Measurements from ENCODE around the gene SETD1B.

The SETD1B gene

DNA sequence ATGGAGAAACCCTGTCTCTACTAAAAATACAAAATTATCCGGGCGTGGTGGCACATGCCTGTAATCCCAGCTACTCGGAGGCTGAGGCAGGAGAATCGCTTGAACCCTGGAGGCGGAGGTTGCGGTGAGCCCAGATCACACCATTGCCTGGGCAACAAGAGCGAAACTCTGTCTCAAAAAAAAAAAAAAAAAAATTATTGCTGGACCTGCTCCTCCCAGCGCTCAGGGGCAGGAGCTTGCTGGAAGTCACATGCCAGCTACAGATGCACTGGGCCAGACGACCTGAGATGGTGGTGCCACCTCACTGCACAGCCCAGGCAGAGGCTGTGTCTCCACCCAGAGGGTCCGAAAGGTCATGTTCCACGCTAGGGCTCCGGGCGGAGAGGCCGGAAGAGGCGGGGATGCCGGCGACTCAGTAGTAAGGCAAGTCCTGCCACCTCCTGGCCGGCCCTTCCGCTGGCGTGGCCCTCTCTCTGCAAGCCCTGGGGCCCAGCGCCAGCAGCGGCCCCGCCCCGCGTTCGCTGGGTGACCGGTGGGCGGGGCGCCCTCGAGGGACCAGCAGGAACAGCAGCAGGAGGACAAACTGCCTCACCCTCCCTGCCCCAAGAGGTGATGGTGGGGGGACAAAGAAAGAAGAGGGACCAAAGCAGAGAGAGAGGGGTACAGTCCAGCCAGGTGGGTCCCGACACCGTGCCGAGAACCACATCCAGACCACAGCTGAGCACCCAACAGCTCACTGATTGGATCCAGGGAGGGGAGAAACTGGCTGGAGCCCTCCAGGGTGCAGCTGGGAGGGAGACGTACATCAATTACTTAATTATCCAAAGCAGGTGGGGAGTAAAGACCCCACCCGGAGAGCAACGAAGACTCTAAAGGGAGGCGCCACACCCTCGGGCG is 6.7 kb upstream of the SETD1B start:
- DNase-seq = peak; percentile 85

DNA sequence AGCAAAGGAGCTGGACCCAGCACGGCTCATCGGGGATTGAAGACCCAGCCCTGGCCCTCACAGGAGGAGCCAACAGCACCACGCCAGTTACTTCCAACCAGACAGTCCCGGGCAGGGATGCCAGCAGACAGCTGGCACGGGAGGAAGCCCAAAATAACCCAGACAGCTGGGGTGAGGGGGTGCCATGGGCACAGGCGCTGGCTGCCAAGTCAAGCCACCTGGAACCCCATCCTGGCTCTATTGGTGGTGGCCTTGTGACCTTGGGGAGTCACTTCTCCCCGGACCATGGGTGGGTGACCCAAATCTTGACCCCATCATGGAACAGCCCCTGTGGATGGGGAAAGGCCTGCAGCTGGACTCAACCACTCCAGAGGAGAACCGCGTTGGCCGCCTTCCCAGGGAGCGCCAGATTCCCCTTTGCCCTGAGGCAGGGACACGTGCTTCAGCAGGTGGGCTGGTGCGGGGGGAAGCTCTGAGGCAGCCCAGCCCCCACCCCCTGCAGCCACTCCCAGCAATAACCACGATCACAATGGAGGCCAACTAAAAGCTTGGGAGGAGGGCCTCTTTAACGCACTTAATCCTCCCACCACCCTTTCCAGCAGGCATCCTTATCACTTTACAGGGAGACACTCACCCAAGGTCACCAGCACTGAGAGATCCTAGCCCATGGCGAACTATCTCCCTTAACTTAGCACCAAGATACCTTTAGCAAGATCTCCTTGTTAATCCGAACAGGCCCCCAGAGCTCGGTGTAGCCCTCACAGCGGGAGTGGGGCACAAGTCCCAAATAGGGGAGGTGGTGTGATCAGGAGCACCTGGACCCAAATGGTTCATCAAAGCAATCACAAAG is 5.6 kb upstream of the SETD1B start:
- DNase-seq = no peak

DNA sequence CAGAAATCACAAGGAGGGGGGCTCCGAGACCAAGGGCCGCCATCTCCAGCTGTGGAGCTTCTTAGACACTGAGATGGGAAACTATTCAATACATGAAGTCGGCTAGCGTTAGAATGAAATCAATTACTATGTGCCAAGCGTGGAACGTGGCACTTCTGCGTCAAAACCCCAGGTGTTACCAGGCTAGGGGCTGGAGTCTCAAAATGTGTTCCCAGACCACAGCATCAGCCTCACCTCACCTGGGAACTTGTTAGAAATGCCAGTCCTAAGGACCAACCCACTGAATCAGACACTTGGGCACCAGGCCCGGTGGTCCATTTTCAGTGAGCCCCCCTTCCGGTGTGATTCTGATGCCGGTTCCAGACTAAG is 5.0 kb upstream of the SETD1B start:
- DNase-seq = no peak

DNA sequence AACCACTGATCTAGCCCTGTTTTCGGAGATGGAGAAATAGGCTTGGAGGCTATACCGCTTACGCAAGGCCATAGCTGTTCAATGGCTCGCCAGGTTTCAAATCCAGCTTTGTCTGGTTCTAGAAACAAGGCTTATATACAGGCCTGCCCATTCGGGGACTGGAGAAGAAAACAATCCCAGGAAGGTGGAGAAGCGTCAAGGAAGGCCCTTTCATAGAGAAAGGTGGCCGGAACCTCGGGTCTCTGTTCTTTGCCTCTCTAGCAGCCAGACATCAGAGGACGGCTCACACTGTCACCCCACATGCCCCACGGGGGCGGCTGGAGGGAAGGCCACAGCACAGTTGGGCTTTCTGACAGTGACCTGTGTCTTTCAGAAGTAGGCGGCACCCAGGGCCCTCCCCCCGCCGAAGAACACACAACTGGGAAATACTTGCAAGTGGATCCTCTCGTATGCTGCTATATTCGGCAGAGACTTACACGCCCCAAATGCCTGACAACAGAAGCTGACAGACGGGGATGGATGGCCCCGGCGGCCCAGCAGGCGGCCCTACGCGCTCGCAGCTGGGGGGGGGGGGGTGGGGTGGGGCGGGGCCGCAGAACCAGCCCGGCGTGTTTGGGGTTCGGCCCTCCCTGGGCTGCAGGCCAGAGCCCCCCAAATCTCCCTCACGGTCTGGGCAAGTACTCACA is 4.5 kb upstream of the SETD1B start:
- DNase-seq = peak; percentile 82

DNA sequence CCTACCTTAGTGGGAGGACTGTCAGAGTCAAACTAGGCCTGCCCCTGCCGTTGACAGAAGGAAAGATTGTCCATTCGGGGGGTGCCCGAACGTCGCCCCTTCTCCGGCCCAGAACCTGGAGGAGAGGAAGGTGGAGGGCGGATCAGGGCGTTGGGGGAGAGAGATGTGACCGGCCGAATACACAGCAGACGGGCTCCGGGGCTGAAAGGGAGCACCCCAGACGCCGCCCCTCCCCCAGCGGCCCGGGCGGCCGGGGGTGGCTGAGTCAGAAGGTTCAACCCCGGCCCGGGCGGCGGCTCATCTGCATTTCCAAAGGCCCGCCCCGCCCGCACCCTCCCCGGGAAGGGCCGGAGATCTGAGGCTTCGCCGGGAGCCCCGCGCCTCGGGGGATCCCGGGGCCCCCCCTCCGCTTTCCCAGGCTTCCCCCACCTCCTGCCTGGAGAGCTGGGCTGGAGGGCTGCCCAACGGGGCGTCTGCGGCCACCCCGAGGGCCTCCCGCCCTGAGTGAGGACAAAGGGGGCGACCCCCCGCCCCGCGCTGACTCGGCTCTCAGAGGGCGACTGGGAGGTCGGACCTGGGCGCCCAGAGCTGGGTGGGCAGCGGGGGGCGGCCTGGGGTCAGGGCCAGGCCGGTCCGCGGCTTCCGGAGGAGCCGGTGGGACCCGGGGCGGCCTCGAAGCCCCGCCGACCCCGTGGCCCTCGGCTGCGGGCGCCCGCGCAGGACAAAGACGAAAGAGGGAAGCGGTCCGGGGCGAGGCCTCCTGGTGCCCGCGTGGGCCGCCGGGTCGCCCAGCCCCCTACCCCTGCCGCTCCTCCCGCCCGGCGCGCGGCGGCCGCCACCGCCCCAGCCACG is 3.7 kb upstream of the SETD1B start:
- DNase-seq = peak; percentile 86

DNA sequence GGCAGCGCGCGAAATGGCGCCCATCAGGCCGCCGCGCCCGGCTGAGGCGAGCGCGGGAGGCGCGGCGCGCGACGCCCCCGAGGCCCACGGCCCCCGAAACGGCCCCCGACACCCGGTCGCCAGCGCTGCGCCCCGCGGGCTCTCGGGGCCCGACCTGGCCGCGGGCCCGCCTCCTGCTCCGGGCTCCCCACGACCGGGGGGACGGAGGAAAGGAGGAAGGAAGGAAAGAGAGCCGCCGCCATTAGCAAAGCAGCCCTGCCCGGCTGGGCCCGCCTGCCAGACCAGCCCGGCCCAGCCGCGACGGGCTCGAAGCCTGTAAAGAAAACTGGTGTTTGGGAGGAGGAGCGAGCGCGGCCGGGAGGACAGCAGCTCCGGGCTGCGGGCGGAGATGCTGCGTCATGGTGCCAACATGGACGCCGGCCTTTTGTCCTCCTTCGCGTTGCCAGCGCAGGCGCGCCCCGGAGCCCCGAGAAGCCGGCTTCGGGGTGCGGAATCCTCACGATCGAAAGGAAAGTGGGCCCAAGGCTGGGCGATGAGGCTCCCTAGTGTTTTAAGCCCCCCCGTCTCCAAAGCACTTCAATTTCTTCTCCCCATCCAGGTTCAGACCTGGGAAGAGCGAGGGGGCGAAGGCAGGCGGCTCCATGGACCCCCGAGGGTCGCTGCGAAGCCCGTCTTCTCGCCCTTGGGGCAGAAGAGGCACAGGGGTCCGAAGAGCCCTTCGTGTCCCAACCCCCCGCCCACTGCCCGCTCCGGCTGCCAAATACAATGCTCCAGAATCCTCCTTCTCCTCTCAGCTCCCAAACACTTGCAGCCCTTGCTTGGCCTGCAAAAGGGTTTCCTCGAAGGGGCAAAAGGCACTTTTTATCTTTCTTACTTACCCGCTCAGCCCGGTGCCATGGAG is 2.9 kb upstream of the SETD1B start:
- peak; percentile 72 for DNase-seq

DNA sequence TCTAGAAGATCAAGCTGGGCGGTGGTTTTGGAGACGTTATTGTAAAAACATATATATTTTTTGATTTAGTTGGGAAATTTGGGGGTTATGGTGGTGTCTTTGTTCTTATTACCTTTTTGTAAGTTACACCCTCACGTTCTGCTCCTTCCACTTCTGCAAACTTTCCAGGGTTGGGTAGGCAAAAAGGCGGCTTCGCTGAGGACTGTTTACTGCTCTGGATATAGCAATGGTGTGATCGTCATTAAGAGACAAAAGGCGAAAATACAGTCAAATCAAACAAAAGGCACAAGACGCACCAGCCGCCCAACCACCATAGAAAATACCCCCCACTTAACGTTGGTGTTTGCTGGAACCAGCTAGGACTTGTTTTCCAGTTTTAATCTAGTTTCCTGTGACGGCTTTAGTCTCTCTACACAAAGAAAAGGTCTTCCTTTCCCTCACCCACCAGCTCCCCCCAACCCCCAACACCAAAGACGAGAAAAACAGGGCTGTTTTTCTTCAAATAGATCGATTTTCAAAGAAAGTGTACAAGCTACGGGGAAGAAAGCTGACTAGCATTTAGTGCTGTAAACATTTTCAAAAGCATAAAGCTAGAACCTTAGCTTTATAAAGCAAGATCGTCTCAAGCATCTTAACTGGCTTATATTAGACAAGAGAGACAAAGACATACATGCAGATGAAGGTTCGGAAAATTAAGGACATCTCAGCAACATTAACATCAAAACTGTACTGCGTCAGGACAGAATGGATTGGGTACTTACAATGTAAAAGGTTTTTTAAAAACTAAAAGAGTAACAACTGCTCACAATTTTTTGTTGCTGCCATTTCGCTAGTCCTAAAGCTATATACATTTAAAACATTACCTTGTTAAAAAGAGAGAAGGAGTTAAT is 2.0 kb upstream of the SETD1B start:
- DNase-seq = peak; percentile 70

DNA sequence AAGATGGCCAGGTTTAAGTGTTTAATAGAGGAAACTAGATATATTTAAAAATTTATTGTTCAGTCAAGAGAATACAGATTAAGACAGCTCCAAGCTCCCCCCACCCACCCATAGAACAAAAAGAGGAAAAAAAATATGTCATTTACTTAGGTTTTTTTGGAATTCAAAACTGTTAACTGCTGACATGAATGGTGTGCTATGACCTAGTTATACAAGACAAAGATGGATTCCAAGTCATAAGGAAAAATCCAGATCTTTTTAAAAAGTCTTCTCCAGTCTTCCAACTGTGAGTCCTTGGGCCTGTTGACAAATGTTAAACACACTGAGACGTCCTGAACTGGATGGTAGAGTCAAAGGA is 1.3 kb upstream of the SETD1B start:
- no peak for DNase-seq

DNA sequence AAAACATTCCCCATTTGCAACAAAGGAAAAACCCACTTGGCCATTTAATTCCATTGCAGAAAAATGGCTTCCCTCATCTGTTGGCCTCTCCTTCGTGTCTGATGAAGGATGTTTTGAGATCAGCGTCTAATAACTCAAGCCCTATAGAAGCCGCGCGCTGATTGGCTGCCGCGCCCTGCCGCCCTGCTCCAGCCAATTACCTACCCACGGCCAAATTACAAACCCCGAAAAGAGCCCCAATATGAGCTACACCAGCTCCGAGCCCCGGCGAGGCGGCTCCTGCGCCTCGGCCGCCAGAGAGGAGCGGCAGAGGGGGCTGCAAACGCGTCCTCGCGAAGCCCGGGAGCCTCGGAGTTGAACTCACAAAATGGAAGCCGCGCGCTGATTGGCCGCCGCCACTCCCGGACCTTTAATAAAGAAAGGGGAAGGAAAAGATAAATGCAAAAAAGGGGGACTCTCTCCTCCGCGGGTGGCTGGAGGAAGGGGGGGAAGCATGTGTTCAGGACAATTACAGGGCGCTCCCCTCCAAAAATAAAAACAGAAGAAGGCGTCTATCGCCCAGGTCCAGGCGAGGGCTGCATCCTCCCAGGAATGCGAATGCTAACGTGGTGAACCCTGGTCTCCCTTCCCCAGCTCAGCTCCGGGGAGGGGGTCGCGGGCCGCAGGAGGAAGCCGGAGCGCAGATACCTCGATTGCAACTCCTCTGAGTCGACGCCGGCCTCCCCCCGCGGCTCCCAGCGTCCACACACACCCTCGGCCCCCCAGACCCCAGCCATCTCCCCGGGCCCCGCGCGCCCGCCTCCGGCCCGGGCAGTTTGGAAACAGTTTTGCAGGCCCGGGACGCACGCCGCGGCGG is 738 bp upstream of the SETD1B start:
- peak; percentile 98 for DNase-seq

DNA sequence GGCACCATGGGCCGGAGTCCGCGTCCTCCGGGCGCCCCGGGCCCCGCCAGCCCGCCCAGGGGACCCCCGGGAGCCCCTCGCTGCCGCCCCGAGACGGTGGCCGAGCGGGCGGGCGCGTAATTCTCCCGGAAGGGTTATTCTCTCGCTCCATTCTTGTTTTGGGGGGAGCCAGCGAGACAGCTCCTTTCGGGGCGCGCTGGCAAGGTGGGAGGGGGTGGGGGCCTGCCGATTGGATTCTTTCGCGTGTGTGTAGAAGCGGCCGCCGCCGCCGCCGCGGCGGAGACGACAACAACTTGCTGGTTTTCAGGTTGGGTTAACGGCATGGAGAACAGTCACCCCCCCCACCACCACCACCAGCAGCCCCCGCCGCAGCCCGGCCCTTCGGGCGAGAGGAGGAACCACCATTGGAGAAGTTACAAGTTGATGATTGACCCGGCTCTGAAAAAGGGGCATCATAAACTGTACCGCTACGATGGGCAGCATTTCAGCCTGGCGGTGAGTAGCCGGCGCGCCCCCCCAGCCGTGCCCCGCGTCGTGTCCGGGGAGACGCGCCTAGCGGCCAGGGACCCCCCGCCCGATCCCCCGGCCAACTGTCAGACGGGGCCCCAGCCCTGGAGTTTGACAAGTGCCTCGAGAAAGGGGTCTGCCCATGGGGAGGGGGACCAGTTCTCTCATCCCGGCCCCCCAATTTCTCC is 755 bp downstream of the SETD1B start:
- peak; percentile 49 for DNase-seq

DNA sequence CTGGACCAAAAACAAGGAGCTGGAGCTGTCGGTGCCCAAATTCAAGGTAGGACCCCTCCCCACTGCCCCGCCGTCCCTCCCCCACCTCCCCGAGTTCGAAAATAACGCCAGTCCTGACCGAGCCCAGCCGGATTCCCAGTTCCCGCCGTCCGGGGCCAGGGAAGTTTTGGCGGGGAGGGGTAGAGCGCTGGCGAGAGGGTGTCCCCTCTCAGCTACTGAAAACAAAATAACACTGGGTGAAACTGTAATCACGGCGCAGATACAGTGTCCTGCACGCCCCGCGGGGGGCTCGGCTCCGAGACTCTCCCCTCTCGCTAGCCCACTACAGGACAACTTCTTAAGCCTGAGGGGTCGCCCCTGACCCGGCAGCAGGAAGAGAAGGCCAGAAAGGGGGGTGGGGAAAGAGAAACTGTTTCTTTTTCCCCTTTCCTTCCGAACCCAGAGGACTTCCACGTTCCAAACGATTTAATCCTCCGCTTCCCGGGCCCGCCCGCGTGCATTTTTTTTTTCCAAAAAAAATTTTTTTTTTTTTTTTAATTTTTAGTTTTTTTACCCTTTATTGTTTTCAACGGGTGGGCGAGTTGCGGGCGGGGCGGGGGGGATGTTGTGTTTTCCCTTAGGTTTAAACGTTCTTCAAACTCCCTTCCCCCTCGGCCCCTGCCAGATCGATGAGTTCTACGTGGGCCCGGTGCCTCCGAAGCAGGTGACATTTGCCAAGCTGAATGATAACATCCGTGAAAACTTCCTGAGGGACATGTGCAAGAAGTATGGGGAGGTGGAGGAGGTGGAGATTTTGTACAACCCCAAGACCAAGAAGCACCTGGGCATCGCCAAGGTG is 1.6 kb downstream of the SETD1B start:
- peak; percentile 58 for DNase-seq

DNA sequence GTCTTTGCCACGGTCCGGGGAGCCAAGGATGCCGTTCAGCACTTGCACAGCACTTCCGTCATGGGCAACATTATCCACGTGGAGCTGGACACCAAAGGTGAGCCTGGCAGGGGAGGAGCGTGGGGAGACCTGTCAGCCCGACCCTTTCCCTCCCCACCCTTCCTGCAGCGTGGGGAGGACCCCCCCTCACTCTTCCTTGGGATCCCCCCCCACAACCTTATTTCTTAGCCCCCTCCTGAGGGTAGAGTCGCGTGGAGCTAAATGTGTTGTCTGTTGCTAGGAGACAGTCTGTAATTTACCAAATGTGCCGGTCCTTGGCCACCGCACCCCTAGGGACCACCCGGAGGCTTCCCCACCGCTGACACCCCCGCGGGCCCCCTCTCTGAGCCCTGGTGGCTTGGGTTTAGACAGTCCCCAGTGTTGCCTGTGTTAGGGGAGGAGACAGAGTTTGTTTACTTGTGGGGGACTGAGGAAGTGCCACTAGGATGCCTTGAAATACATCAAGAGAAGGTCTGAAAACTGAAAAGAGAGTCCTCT is 2.3 kb downstream of the SETD1B start:
- DNase-seq = no peak

DNA sequence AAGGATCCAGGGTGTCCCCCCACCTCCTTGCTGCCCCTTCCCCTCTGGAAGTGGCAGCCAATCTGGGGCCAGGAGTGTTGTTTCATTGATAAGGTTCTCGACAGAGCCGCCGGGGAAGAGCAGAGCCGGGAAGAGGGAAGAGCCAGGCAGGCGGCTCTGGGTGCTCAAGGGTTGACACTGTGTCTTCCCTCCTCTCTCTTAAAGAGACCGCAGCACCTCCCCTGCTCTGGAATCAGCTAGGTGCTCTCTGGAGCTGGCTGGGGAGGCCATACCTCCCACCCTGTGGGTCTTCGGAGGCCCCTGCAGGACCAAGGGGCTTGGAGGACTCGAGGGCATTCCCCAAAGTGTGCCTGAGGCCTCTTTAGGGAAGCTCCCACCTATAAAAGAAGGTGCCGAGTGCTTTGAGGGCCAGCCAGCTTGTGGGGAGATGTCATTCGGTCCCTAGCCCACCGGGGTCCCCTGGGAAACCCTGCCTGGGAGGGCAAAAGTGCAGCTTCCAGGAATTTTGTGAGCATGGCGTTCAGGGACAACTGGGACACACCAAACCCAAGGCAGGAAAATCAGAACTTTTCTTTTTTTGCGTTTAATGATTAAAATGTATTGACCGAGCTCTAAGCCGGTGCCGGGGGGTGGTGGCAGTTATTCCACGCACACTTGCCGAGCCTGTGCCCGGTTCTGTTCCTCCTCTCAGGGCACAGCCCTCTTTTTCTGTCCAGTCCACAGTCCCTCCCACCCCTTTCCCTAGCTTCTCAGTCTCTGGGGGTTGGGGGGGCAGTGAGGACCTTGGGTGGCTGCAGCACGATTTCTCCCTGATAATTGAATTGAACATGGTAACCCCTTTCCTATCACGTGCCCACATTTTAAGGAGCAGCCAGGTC is 3.0 kb downstream of the SETD1B start:
- DNase-seq = no peak

DNA sequence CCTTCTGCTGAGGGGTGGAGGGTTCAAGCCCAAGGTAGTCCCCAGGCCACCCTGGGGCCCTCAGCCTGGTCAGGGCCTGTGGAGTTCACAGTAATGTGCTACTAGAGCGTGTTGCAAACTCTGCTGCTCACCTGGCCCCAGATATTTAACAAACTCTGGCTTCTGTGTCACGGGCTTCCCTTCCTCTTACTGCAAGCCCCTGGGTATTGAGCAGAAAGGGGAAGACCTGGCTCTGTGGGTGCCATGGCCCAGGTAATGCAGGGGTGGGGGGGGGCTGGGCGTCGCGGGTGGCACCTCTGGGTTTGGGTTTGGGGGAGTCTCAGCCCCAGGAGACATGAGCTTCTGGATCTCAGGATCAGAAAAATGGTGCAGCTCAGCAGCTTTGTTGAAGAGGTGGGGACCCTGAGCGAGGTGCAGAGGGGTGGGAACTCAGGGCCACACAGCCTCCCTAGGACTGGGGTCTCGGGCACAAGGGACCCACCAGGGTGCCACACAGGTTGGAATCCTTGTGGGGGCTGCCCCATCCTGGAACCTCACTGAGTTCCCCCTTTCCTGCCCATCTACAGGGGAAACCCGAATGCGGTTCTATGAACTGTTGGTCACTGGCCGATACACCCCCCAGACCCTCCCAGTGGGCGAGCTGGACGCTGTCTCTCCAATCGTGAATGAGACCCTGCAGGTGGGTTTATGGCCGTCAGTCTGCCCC is 4.0 kb downstream of the SETD1B start:
- no peak for DNase-seq

DNA sequence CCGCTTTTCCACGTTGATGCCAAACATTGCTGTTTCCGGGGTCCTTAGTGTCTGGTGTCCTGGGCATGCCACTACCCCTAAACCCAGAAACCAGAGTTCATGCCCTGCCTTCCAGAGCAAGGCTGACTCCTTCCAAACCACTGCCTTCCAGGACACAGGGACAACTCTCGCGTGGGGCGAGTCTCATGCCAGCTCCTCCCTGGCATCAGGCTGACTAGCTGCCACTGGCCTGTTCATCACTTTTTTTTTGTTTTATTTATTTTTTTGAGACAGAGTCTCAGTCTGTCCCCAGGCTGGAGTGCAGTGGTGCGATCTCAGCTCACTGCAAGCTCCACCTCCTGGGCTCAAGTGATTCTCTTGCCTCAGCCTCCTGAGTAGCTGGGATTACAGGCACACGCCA is 4.8 kb downstream of the SETD1B start:
- DNase-seq = no peak

DNA sequence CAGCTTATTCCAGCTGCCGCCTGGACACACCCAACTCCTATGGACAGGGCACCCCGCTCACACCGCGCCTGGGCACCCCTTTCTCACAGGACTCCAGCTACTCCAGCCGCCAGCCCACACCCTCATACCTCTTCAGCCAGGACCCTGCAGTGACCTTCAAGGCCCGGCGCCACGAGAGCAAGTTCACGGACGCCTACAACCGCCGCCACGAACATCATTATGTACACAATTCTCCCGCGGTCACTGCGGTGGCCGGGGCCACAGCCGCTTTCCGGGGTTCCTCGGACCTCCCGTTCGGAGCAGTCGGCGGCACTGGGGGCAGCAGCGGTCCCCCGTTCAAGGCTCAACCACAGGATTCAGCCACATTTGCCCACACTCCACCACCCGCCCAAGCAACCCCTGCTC is 5.9 kb downstream of the SETD1B start:
- DNase-seq = no peak
